SK-N-SH treated with all-trans-retinoic acid at 6 μM for 48 hours (cell line): Measurements from ENCODE around the gene WDR20.

Experiments used
- ATAC-seq: fragments of 200-7000 bp; cut with Tn5 transposase; 3 replicates; pipeline ENCODE4 v1.9.1; 2020; ENCODE audit warnings: mild to moderate bottlenecking, moderate library complexity
- ARNTL ChIP-seq: fragments of 450-650 bp; formaldehyde crosslinking; IDR thresholded peaks from 2 replicates; pipeline ENCODE4 v1.5.0; 2020; ENCODE audit warnings: low read depth, mild to moderate bottlenecking, moderate library complexity, borderline replicate concordance
- BACH2 ChIP-seq: fragments of 250-450 bp; sonication (Bioruptor Pico); IDR thresholded peaks from 2 replicates; pipeline ENCODE4 v1.9.0; 2021; ENCODE audit warnings: mild to moderate bottlenecking, borderline replicate concordance
- ESRRG ChIP-seq: fragments of 250-450 bp; sonication (Bioruptor Pico); IDR thresholded peaks from 2 replicates; pipeline ENCODE4 v1.6.1; 2021; ENCODE audit warnings: mild to moderate bottlenecking
- GLIS3 ChIP-seq: fragments of 250-450 bp; sonication (Bioruptor Pico); IDR thresholded peaks from 2 replicates; pipeline ENCODE4 v1.5.0; 2020; ENCODE audit warnings: mild to moderate bottlenecking, moderate library complexity
- ISL1 ChIP-seq: fragments of 250-450 bp; sonication (Bioruptor Pico); IDR thresholded peaks from 2 replicates; pipeline ENCODE4 v2.1.2; 2022; ENCODE audit warnings: mild to moderate bottlenecking, moderate library complexity
- OSR1 ChIP-seq: fragments of 250-450 bp; sonication (Bioruptor Pico); IDR thresholded peaks from 2 replicates; pipeline ENCODE4 v1.8.0; 2022; ENCODE audit warnings: moderate library complexity, mild to moderate bottlenecking, inconsistent platforms
- PPARA ChIP-seq: fragments of 250-450 bp; sonication (Bioruptor Pico); IDR thresholded peaks from 2 replicates; pipeline ENCODE4 v1.5.0; 2020; ENCODE audit warnings: mild to moderate bottlenecking, borderline replicate concordance
- RARB ChIP-seq: fragments of 250-450 bp; sonication (Bioruptor Pico); IDR thresholded peaks from 2 replicates; pipeline ENCODE4 v1.8.0; 2021; ENCODE audit warnings: mild to moderate bottlenecking, moderate library complexity
- SNAI2 ChIP-seq: fragments of 250-450 bp; sonication (Bioruptor Pico); IDR thresholded peaks from 2 replicates; pipeline ENCODE4 v1.5.0; 2020; ENCODE audit warnings: mild to moderate bottlenecking, moderate library complexity
- TCF4 ChIP-seq: fragments of 250-450 bp; sonication (Bioruptor Pico); IDR thresholded peaks from 2 replicates; pipeline ENCODE4 v1.8.0; 2021; ENCODE audit warnings: mild to moderate bottlenecking, moderate library complexity, borderline replicate concordance
- TOX ChIP-seq: fragments of 250-450 bp; sonication (Bioruptor Pico); IDR thresholded peaks from 2 replicates; pipeline ENCODE4 v1.8.0; 2021; ENCODE audit warnings: mild to moderate bottlenecking, moderate library complexity, borderline replicate concordance
- ZC3H10 ChIP-seq: fragments of 250-450 bp; sonication (Bioruptor Pico); IDR thresholded peaks from 2 replicates; pipeline ENCODE4 v1.5.1; 2021; ENCODE audit warnings: mild to moderate bottlenecking, moderate library complexity
- ZFP3 ChIP-seq: fragments of 250-450 bp; sonication (Bioruptor Pico); IDR thresholded peaks from 2 replicates; pipeline ENCODE4 v1.5.0; 2020; ENCODE audit warnings: mild to moderate bottlenecking, moderate library complexity
- ZFP30 ChIP-seq: fragments of 450-650 bp; formaldehyde crosslinking; IDR thresholded peaks from 2 replicates; pipeline ENCODE4 v1.5.0; 2022; ENCODE audit warnings: mild to moderate bottlenecking, moderate library complexity
- ZNF565 ChIP-seq: fragments of 450-650 bp; formaldehyde crosslinking; conservative IDR thresholded peaks from 2 replicates; pipeline ENCODE4 v1.5.0; 2020; ENCODE audit warnings: low read depth, mild to moderate bottlenecking, moderate library complexity
- ZNF70 ChIP-seq: fragments of 450-650 bp; formaldehyde crosslinking; IDR thresholded peaks from 2 replicates; pipeline ENCODE4 v1.5.0; 2020; ENCODE audit warnings: mild to moderate bottlenecking, moderate library complexity
- ZNF8 ChIP-seq: fragments of 450-650 bp; formaldehyde crosslinking; IDR thresholded peaks from 2 replicates; pipeline ENCODE4 v1.5.0; 2020; ENCODE audit warnings: mild to moderate bottlenecking, moderate library complexity
- TF ChIP-seq, protein P1 (sequence below): fragments of 250-450 bp; sonication (Bioruptor Pico); IDR thresholded peaks from 2 replicates; pipeline ENCODE4 v1.8.0; 2020; ENCODE audit warnings: mild to moderate bottlenecking, moderate library complexity, borderline replicate concordance
- TF ChIP-seq, protein P2 (sequence below): fragments of 250-450 bp; sonication (Bioruptor Pico); IDR thresholded peaks from 2 replicates; pipeline ENCODE4 v1.8.0; 2021; ENCODE audit warnings: low read depth, mild to moderate bottlenecking, moderate library complexity, borderline replicate concordance
- TF ChIP-seq, protein P3 (sequence below): fragments of 250-450 bp; sonication (Bioruptor Pico); IDR thresholded peaks from 2 replicates; pipeline ENCODE4 v1.5.1; 2021; ENCODE audit warnings: mild to moderate bottlenecking, moderate library complexity
- TF ChIP-seq, protein P4 (sequence below): fragments of 250-450 bp; sonication (Bioruptor Pico); IDR thresholded peaks from 2 replicates; pipeline ENCODE4 v1.5.0; 2020; ENCODE audit warnings: mild to moderate bottlenecking, moderate library complexity

Gene WDR20

DNA sequence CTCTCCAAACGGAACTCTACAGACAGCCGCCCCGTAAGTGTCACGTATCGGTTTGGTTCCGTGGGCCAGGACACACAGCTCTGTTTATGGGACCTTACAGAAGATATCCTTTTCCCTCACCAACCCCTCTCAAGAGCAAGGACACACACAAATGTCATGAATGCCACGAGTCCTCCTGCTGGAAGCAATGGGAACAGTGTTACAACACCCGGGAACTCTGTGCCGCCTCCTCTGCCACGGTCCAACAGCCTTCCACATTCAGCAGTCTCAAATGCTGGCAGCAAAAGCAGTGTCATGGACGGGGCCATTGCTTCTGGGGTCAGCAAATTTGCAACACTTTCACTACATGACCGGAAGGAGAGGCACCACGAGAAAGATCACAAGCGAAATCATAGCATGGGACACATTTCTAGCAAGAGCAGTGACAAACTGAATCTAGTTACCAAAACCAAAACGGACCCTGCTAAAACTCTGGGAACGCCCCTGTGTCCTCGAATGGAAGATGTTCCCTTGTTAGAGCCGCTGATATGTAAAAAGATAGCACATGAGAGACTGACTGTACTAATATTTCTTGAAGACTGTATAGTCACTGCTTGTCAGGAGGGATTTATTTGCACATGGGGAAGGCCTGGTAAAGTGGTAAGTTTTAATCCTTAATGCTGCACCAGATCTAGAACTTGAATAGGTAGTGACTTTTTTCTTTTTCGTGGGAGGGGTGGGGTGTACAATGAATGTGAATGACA is 69.7 kb downstream of the WDR20 start (continued):
- TF ChIP-seq, protein P1, sequence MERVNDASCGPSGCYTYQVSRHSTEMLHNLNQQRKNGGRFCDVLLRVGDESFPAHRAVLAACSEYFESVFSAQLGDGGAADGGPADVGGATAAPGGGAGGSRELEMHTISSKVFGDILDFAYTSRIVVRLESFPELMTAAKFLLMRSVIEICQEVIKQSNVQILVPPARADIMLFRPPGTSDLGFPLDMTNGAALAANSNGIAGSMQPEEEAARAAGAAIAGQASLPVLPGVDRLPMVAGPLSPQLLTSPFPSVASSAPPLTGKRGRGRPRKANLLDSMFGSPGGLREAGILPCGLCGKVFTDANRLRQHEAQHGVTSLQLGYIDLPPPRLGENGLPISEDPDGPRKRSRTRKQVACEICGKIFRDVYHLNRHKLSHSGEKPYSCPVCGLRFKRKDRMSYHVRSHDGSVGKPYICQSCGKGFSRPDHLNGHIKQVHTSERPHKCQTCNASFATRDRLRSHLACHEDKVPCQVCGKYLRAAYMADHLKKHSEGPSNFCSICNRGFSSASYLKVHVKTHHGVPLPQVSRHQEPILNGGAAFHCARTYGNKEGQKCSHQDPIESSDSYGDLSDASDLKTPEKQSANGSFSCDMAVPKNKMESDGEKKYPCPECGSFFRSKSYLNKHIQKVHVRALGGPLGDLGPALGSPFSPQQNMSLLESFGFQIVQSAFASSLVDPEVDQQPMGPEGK = no peak
- TF ChIP-seq BACH2 (CRISPR knock-in tag) = no peak

DNA sequence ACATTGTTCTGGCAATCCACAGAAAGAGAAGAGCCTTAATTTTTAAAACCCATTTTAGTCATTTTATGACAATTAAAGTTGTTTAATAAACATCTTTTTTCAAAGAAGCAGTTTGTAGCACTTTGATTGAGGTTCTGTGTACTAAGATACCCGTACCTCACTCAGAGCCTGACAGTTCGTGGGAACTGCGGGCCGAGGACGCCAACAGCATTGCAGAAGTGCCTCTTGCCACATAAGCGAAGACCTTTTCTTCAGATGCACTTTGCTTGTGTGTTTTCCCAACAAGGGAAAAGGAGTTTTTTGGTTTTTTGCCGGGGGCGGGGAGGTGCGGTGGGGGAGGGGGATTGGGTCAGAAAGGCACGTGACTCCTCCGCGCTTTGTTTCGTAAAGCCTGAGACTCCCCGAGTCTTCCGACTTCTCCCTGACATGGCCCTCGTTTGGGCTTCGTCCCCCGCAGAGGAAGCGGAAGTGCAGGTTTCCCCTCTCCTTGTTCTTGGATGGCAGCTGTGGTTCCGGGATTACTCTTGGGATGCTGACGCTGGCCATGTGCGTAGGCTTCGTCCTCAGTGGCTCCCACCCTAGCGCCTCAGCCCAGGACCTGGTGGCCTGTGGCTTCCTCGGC is 70.8 kb downstream of the WDR20 start:
- no peak for TF ChIP-seq TOX (CRISPR knock-in tag)
- TF ChIP-seq, protein P2, sequence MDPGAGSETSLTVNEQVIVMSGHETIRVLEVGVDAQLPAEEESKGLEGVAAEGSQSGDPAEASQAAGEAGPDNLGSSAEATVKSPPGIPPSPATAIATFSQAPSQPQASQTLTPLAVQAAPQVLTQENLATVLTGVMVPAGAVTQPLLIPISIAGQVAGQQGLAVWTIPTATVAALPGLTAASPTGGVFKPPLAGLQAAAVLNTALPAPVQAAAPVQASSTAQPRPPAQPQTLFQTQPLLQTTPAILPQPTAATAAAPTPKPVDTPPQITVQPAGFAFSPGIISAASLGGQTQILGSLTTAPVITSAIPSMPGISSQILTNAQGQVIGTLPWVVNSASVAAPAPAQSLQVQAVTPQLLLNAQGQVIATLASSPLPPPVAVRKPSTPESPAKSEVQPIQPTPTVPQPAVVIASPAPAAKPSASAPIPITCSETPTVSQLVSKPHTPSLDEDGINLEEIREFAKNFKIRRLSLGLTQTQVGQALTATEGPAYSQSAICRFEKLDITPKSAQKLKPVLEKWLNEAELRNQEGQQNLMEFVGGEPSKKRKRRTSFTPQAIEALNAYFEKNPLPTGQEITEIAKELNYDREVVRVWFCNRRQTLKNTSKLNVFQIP = no peak
- TF ChIP-seq ZFP30 = no peak
- TF ChIP-seq, protein P3, sequence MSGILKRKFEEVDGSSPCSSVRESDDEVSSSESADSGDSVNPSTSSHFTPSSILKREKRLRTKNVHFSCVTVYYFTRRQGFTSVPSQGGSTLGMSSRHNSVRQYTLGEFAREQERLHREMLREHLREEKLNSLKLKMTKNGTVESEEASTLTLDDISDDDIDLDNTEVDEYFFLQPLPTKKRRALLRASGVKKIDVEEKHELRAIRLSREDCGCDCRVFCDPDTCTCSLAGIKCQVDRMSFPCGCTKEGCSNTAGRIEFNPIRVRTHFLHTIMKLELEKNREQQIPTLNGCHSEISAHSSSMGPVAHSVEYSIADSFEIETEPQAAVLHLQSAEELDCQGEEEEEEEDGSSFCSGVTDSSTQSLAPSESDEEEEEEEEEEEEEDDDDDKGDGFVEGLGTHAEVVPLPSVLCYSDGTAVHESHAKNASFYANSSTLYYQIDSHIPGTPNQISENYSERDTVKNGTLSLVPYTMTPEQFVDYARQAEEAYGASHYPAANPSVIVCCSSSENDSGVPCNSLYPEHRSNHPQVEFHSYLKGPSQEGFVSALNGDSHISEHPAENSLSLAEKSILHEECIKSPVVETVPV (CRISPR knock-in tag) = no peak
- no peak for TF ChIP-seq ZNF70 (CRISPR knock-in tag)
- TF ChIP-seq ZNF8 = no peak
- TF ChIP-seq PPARA = no peak
- no peak for TF ChIP-seq TCF4 (CRISPR knock-in tag)
- TF ChIP-seq, protein P4, sequence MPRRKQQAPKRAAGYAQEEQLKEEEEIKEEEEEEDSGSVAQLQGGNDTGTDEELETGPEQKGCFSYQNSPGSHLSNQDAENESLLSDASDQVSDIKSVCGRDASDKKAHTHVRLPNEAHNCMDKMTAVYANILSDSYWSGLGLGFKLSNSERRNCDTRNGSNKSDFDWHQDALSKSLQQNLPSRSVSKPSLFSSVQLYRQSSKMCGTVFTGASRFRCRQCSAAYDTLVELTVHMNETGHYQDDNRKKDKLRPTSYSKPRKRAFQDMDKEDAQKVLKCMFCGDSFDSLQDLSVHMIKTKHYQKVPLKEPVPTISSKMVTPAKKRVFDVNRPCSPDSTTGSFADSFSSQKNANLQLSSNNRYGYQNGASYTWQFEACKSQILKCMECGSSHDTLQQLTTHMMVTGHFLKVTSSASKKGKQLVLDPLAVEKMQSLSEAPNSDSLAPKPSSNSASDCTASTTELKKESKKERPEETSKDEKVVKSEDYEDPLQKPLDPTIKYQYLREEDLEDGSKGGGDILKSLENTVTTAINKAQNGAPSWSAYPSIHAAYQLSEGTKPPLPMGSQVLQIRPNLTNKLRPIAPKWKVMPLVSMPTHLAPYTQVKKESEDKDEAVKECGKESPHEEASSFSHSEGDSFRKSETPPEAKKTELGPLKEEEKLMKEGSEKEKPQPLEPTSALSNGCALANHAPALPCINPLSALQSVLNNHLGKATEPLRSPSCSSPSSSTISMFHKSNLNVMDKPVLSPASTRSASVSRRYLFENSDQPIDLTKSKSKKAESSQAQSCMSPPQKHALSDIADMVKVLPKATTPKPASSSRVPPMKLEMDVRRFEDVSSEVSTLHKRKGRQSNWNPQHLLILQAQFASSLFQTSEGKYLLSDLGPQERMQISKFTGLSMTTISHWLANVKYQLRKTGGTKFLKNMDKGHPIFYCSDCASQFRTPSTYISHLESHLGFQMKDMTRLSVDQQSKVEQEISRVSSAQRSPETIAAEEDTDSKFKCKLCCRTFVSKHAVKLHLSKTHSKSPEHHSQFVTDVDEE = no peak
- TF ChIP-seq ARNTL (CRISPR knock-in tag) = no peak
- no peak for TF ChIP-seq ZNF565 (CRISPR knock-in tag)
- TF ChIP-seq ZC3H10 (CRISPR knock-in tag) = no peak
- no peak for TF ChIP-seq SNAI2
- no peak for TF ChIP-seq GLIS3 (CRISPR knock-in tag)
- TF ChIP-seq ISL1 (CRISPR knock-in tag) = no peak
- TF ChIP-seq ZFP3 = no peak
- no peak for TF ChIP-seq RARB (CRISPR knock-in tag)
- TF ChIP-seq ESRRG (CRISPR knock-in tag) = no peak
- TF ChIP-seq BACH2 (CRISPR knock-in tag) = no peak
- no peak for TF ChIP-seq OSR1 (CRISPR knock-in tag)
- ATAC-seq = no peak

DNA sequence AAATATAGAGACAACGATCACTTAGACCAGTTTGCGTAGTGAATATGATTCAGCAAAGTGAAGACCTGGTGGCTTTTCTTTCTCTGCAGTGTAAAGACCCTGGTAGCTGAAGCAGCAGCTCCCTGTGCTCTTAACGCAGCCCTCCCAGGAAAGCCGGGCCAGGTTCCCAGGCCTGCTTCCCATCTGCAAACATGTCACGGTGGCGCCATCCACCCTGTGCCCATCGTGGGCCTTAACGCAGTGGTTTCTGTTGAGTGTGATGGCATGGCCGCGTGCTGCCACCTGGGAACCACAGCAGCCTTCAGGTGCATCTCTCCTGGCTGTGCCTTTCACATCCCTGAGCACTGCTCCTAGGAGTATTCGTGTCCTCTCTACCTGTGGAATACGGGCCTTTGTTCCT is 71.5 kb downstream of the WDR20 start:
- TF ChIP-seq, protein P2 = no peak
- no peak for ATAC-seq
